ENCODE results near the gene BNC1. TPM values are rescaled to one million over a fixed set of nuclear protein-coding genes. Genes with fewer than 3 reads are reported as not detected.

Gene BNC1
- not detected for polyA plus RNA-seq (2012; ENCODE audit: low read depth, missing spikeins)

- TF ChIP-seq PAX5 (IDR thresholded peaks at IDR 0.05; ENCODE audit: insufficient read depth, low read length, severe bottlenecking), result no peak
- TF ChIP-seq SPI1 (IDR thresholded peaks at IDR 0.05; ENCODE audit: low read depth, low read length), result no peak
- no peak for TF ChIP-seq POLR2A (IDR thresholded peaks at IDR 0.05; ENCODE audit: low read depth, low read length)
- no peak for TF ChIP-seq TAF1 (IDR thresholded peaks at IDR 0.05; ENCODE audit: low read depth, low read length)
- no peak for TF ChIP-seq POU2F2 (IDR thresholded peaks at IDR 0.05; ENCODE audit: low read depth, low read length)
- TF ChIP-seq POLR2AphosphoS5 (IDR thresholded peaks at IDR 0.05; ENCODE audit: low read depth, low read length), result no peak
- FAIRE-seq (no peak), DNase-seq (ENCODE audit: insufficient read length, low spot score) (no peak)
Observed at GRCh38 chr15:83284559-83285283, at the start of gene BNC1. BNC1 (minus strand) TSS chr15:83284664; CDS start chr15:83284628, 36 bp downstream.

- TF ChIP-seq POLR2AphosphoS5 (IDR thresholded peaks at IDR 0.05; ENCODE audit: low read depth, low read length), result no peak
- TF ChIP-seq POLR2A (IDR thresholded peaks at IDR 0.05; ENCODE audit: low read depth, low read length), result no peak
- no peak for TF ChIP-seq TAF1 (IDR thresholded peaks at IDR 0.05; ENCODE audit: low read depth, low read length)
- TF ChIP-seq PAX5 (IDR thresholded peaks at IDR 0.05; ENCODE audit: insufficient read depth, low read length, severe bottlenecking), result no peak
- TF ChIP-seq POU2F2 (IDR thresholded peaks at IDR 0.05; ENCODE audit: low read depth, low read length), result no peak
- no peak for TF ChIP-seq SPI1 (IDR thresholded peaks at IDR 0.05; ENCODE audit: low read depth, low read length)
- DNase-seq (ENCODE audit: insufficient read length, low spot score) (no peak), FAIRE-seq (no peak)
Observed at GRCh38 chr15:83327041-83327440, 42.6 kb upstream of the BNC1 start.

GRCh38 chr15:83324799-83325198 lies 40.3 kb upstream of the BNC1 start:
- DNase-seq (ENCODE audit: insufficient read length, low spot score) (no peak), FAIRE-seq (no peak)
- TF ChIP-seq PAX5 (IDR thresholded peaks at IDR 0.05; ENCODE audit: insufficient read depth, low read length, severe bottlenecking) (no peak), SPI1 (IDR thresholded peaks at IDR 0.05; ENCODE audit: low read depth, low read length) (no peak), POU2F2 (IDR thresholded peaks at IDR 0.05; ENCODE audit: low read depth, low read length) (no peak), POLR2AphosphoS5 (IDR thresholded peaks at IDR 0.05; ENCODE audit: low read depth, low read length) (no peak)

- no peak for FAIRE-seq
- no peak for DNase-seq (ENCODE audit: insufficient read length, low spot score)
- TF ChIP-seq POLR2A (IDR thresholded peaks at IDR 0.05; ENCODE audit: low read depth, low read length) (no peak), SPI1 (IDR thresholded peaks at IDR 0.05; ENCODE audit: low read depth, low read length) (no peak), POLR2AphosphoS5 (IDR thresholded peaks at IDR 0.05; ENCODE audit: low read depth, low read length) (no peak), PAX5 (IDR thresholded peaks at IDR 0.05; ENCODE audit: insufficient read depth, low read length, severe bottlenecking) (no peak), TAF1 (IDR thresholded peaks at IDR 0.05; ENCODE audit: low read depth, low read length) (no peak), POU2F2 (IDR thresholded peaks at IDR 0.05; ENCODE audit: low read depth, low read length) (no peak)
Observed at GRCh38 chr15:83323296-83323711, 38.8 kb upstream of the BNC1 start.

DNA sequence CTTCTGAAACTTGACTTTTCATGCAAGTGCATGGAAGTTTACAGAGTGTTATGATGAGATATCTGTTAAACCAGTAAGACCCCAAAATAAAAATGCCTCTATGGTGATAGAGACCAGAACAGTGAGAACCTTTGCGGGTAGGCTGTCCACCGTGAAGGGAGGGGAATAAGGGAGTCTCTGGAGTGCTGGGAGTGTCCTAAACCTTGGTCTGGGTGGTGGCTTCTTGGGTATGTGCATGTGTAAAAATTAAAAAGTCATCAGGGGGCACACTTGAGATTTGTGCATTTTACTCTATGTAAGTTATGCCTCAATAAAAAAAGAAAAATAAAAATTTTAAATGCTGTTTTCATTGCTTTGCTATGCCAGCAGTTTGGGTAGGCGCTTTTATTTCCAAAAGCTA lies 38.2 kb upstream of the BNC1 start:
- no peak for DNase-seq (ENCODE audit: insufficient read length, low spot score)
- TF ChIP-seq POLR2A (IDR thresholded peaks at IDR 0.05; ENCODE audit: low read depth, low read length) (no peak), PAX5 (IDR thresholded peaks at IDR 0.05; ENCODE audit: insufficient read depth, low read length, severe bottlenecking) (no peak), SPI1 (IDR thresholded peaks at IDR 0.05; ENCODE audit: low read depth, low read length) (no peak), POLR2AphosphoS5 (IDR thresholded peaks at IDR 0.05; ENCODE audit: low read depth, low read length) (no peak), TAF1 (IDR thresholded peaks at IDR 0.05; ENCODE audit: low read depth, low read length) (no peak), POU2F2 (IDR thresholded peaks at IDR 0.05; ENCODE audit: low read depth, low read length) (no peak)
- FAIRE-seq, result no peak

- no peak for FAIRE-seq
- TF ChIP-seq PAX5 (IDR thresholded peaks at IDR 0.05; ENCODE audit: insufficient read depth, low read length, severe bottlenecking) (no peak), POU2F2 (IDR thresholded peaks at IDR 0.05; ENCODE audit: low read depth, low read length) (no peak), SPI1 (IDR thresholded peaks at IDR 0.05; ENCODE audit: low read depth, low read length) (no peak), POLR2AphosphoS5 (IDR thresholded peaks at IDR 0.05; ENCODE audit: low read depth, low read length) (no peak), POLR2A (IDR thresholded peaks at IDR 0.05; ENCODE audit: low read depth, low read length) (no peak)
- DNase-seq (ENCODE audit: insufficient read length, low spot score), result no peak
Observed at GRCh38 chr15:83322061-83322460, 37.6 kb upstream of the BNC1 start.

GRCh38 chr15:83320844-83321243 lies 36.4 kb upstream of the BNC1 start:
- no peak for DNase-seq (ENCODE audit: insufficient read length, low spot score)
- no peak for TF ChIP-seq SPI1 (IDR thresholded peaks at IDR 0.05; ENCODE audit: low read depth, low read length)
- no peak for TF ChIP-seq POU2F2 (IDR thresholded peaks at IDR 0.05; ENCODE audit: low read depth, low read length)
- no peak for TF ChIP-seq PAX5 (IDR thresholded peaks at IDR 0.05; ENCODE audit: insufficient read depth, low read length, severe bottlenecking)
- no peak for TF ChIP-seq POLR2A (IDR thresholded peaks at IDR 0.05; ENCODE audit: low read depth, low read length)
- TF ChIP-seq TAF1 (IDR thresholded peaks at IDR 0.05; ENCODE audit: low read depth, low read length), result no peak
- TF ChIP-seq POLR2AphosphoS5 (IDR thresholded peaks at IDR 0.05; ENCODE audit: low read depth, low read length), result no peak
- FAIRE-seq, result no peak

DNA sequence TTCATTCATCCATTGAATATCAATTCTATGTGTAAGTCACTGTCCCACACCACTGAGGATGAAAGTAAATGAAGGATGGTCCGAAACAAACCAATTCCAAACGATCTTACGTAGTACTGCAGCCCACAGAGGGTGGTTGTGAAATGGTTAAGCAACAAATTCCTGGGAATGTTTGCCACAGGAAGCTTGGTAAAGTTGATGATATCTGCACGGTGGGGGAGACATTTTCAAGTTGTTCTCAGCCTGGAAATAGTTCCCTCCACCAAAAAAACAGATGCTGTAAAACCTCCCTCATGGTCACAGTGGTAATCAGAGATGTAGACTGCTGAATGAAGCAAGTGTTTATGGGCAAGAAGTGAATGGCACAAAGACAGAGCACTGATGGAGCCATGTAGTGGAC lies 35.9 kb upstream of the BNC1 start:
- TF ChIP-seq POU2F2 (IDR thresholded peaks at IDR 0.05; ENCODE audit: low read depth, low read length), result no peak
- no peak for FAIRE-seq
- DNase-seq (ENCODE audit: insufficient read length, low spot score), result no peak

GRCh38 chr15:83319771-83320170 lies 35.3 kb upstream of the BNC1 start:
- TF ChIP-seq SPI1 (IDR thresholded peaks at IDR 0.05; ENCODE audit: low read depth, low read length) (no peak), POLR2A (IDR thresholded peaks at IDR 0.05; ENCODE audit: low read depth, low read length) (no peak), POLR2AphosphoS5 (IDR thresholded peaks at IDR 0.05; ENCODE audit: low read depth, low read length) (no peak), TAF1 (IDR thresholded peaks at IDR 0.05; ENCODE audit: low read depth, low read length) (no peak), PAX5 (IDR thresholded peaks at IDR 0.05; ENCODE audit: insufficient read depth, low read length, severe bottlenecking) (no peak), POU2F2 (IDR thresholded peaks at IDR 0.05; ENCODE audit: low read depth, low read length) (no peak)
- DNase-seq (ENCODE audit: insufficient read length, low spot score) (no peak), FAIRE-seq (no peak)

GRCh38 chr15:83318861-83319415 lies 34.5 kb upstream of the BNC1 start:
- TF ChIP-seq PAX5 (IDR thresholded peaks at IDR 0.05; ENCODE audit: insufficient read depth, low read length, severe bottlenecking) (no peak), TAF1 (IDR thresholded peaks at IDR 0.05; ENCODE audit: low read depth, low read length) (no peak), SPI1 (IDR thresholded peaks at IDR 0.05; ENCODE audit: low read depth, low read length) (no peak), POLR2A (IDR thresholded peaks at IDR 0.05; ENCODE audit: low read depth, low read length) (no peak), POU2F2 (IDR thresholded peaks at IDR 0.05; ENCODE audit: low read depth, low read length) (no peak), POLR2AphosphoS5 (IDR thresholded peaks at IDR 0.05; ENCODE audit: low read depth, low read length) (no peak)
- FAIRE-seq (no peak), DNase-seq (ENCODE audit: insufficient read length, low spot score) (no peak)
